IPS-18a (cell line): ENCODE results near the gene ORM2.
A peak's percentile ranks its signal among the peaks of the same experiment; 100 is the strongest.

ENCODE experiments used
- H3K27ac ChIP-seq: one replicate; pipeline ENCODE4 v1.5.1; 2013; ENCODE audit warnings: low read length
- H3K27me3 ChIP-seq: one replicate; pipeline ENCODE4 v1.6.1; 2013; ENCODE audit warnings: mild to moderate bottlenecking, low read length; ENCODE audit not compliant: control insufficient read depth, insufficient read depth
- H3K36me3 ChIP-seq: one replicate; pipeline ENCODE4 v1.6.1; 2013; ENCODE audit warnings: low read depth, low read length; ENCODE audit not compliant: control insufficient read depth
- H3K4me1 ChIP-seq: one replicate; pipeline ENCODE4 v1.6.1; 2013; ENCODE audit warnings: low read depth, low read length; ENCODE audit not compliant: control insufficient read depth
- H3K4me3 ChIP-seq: one replicate; pipeline ENCODE4 v1.5.1; 2013; ENCODE audit warnings: low read length
- H3K9ac ChIP-seq: one replicate; pipeline ENCODE4 v1.6.1; 2013; ENCODE audit warnings: mild to moderate bottlenecking, low read length, moderate library complexity
- H3K9me3 ChIP-seq: one replicate; pipeline ENCODE4 v1.6.1; 2013; ENCODE audit warnings: low read depth, low read length; ENCODE audit not compliant: control insufficient read depth

The ORM2 gene

GRCh38 chr9:114349713-114350480, 20.2 kb downstream of the ORM2 start:
- peak overlapping the region; percentile 26 for H3K9ac ChIP-seq
- no peak overlapping the region for H3K4me3 ChIP-seq
- peaks cover 55% of the 10 kb centered on the region for H3K36me3 ChIP-seq
- H3K27me3 ChIP-seq, result no peaks in the 10 kb centered on the region
- H3K9me3 ChIP-seq, result no peaks in the 10 kb centered on the region
- H3K4me1 ChIP-seq, result peaks cover 14% of the 10 kb centered on the region
- H3K27ac ChIP-seq, result peak overlapping the region; percentile 78

- H3K36me3 ChIP-seq, result peaks cover 58% of the 10 kb centered on the region
- H3K4me1 ChIP-seq, result peaks cover 14% of the 10 kb centered on the region
These were observed 21.1 kb downstream of the ORM2 start for GRCh38 chr9:114350636-114351401.

GRCh38 chr9:114351932-114352331, 22.3 kb downstream of the ORM2 start:
- H3K27me3 ChIP-seq, result no peaks in the 10 kb centered on the region
- H3K9ac ChIP-seq, result no peak overlapping the region
- H3K27ac ChIP-seq, result no peak overlapping the region
- H3K4me3 ChIP-seq, result no peak overlapping the region
- H3K36me3 ChIP-seq, result peaks cover 58% of the 10 kb centered on the region
- H3K4me1 ChIP-seq, result peaks cover 14% of the 10 kb centered on the region
- H3K9me3 ChIP-seq, result no peaks in the 10 kb centered on the region

More at GRCh38 chr9:114350636-114351401, 21.1 kb downstream of the ORM2 start:
- no peaks in the 10 kb centered on the region for H3K9me3 ChIP-seq
- H3K4me3 ChIP-seq, result no peak overlapping the region
- no peak overlapping the region for H3K9ac ChIP-seq
- H3K27ac ChIP-seq, result no peak overlapping the region
- H3K27me3 ChIP-seq, result no peaks in the 10 kb centered on the region

- H3K27me3 ChIP-seq, result no peaks in the 10 kb centered on the region
- no peak overlapping the region for H3K9ac ChIP-seq
- H3K9me3 ChIP-seq, result no peaks in the 10 kb centered on the region
- H3K4me3 ChIP-seq, result no peak overlapping the region
- no peak overlapping the region for H3K27ac ChIP-seq
- no peaks in the 10 kb centered on the region for H3K4me1 ChIP-seq
- peaks cover 67% of the 10 kb centered on the region for H3K36me3 ChIP-seq
These were observed 26.2 kb downstream of the ORM2 start for GRCh38 chr9:114355821-114356220.

- peaks cover 71% of the 10 kb centered on the region for H3K36me3 ChIP-seq
These were observed 27.1 kb downstream of the ORM2 start for GRCh38 chr9:114356792-114357191.

GRCh38 chr9:114357360-114357759, 27.7 kb downstream of the ORM2 start:
- no peaks in the 10 kb centered on the region for H3K27me3 ChIP-seq
- H3K9ac ChIP-seq, result no peak overlapping the region
- no peaks in the 10 kb centered on the region for H3K9me3 ChIP-seq
- H3K36me3 ChIP-seq, result peaks cover 72% of the 10 kb centered on the region
- no peak overlapping the region for H3K4me3 ChIP-seq
- H3K4me1 ChIP-seq, result no peaks in the 10 kb centered on the region
- H3K27ac ChIP-seq, result no peak overlapping the region

More at GRCh38 chr9:114356792-114357191, 27.1 kb downstream of the ORM2 start:
- no peaks in the 10 kb centered on the region for H3K9me3 ChIP-seq
- H3K4me1 ChIP-seq, result no peaks in the 10 kb centered on the region
- no peaks in the 10 kb centered on the region for H3K27me3 ChIP-seq
- H3K9ac ChIP-seq, result no peak overlapping the region
- H3K4me3 ChIP-seq, result no peak overlapping the region
- no peak overlapping the region for H3K27ac ChIP-seq

- H3K9ac ChIP-seq, result no peak overlapping the region
- no peak overlapping the region for H3K4me3 ChIP-seq
- H3K9me3 ChIP-seq, result no peaks in the 10 kb centered on the region
- no peaks in the 10 kb centered on the region for H3K4me1 ChIP-seq
- H3K36me3 ChIP-seq, result peaks cover 73% of the 10 kb centered on the region
- no peak overlapping the region for H3K27ac ChIP-seq
- no peaks in the 10 kb centered on the region for H3K27me3 ChIP-seq
These were observed 28.3 kb downstream of the ORM2 start for GRCh38 chr9:114357911-114358328.

- H3K36me3 ChIP-seq, result peaks cover 84% of the 10 kb centered on the region
- no peak overlapping the region for H3K9ac ChIP-seq
- H3K27me3 ChIP-seq, result no peaks in the 10 kb centered on the region
- no peak overlapping the region for H3K27ac ChIP-seq
- H3K9me3 ChIP-seq, result no peaks in the 10 kb centered on the region
- H3K4me3 ChIP-seq, result no peak overlapping the region
- H3K4me1 ChIP-seq, result no peaks in the 10 kb centered on the region
These were observed 30.1 kb downstream of the ORM2 start for GRCh38 chr9:114359801-114360200.

GRCh38 chr9:114361542-114361941, 31.9 kb downstream of the ORM2 start:
- H3K9me3 ChIP-seq, result no peaks in the 10 kb centered on the region
- H3K27me3 ChIP-seq, result no peaks in the 10 kb centered on the region
- no peak overlapping the region for H3K27ac ChIP-seq
- peaks cover 72% of the 10 kb centered on the region for H3K36me3 ChIP-seq
- no peaks in the 10 kb centered on the region for H3K4me1 ChIP-seq
- H3K9ac ChIP-seq, result no peak overlapping the region
- no peak overlapping the region for H3K4me3 ChIP-seq

- no peak overlapping the region for H3K9ac ChIP-seq
- peaks cover 70% of the 10 kb centered on the region for H3K36me3 ChIP-seq
- no peak overlapping the region for H3K27ac ChIP-seq
- H3K9me3 ChIP-seq, result no peaks in the 10 kb centered on the region
- H3K4me3 ChIP-seq, result no peak overlapping the region
- H3K4me1 ChIP-seq, result no peaks in the 10 kb centered on the region
- H3K27me3 ChIP-seq, result no peaks in the 10 kb centered on the region
These were observed 32.7 kb downstream of the ORM2 start for GRCh38 chr9:114362394-114362793.

- H3K9ac ChIP-seq, result no peak overlapping the region
- H3K4me1 ChIP-seq, result no peaks in the 10 kb centered on the region
- H3K9me3 ChIP-seq, result no peaks in the 10 kb centered on the region
- peaks cover 69% of the 10 kb centered on the region for H3K36me3 ChIP-seq
- H3K27me3 ChIP-seq, result no peaks in the 10 kb centered on the region
- H3K4me3 ChIP-seq, result no peak overlapping the region
- no peak overlapping the region for H3K27ac ChIP-seq
These were observed 33.8 kb downstream of the ORM2 start for GRCh38 chr9:114363424-114363823.
